HEK293T (cell line): Measurements from ENCODE around the gene PDE1A.

Experiments
- CTCF ChIA-PET: fragments of 350-600 bp; formaldehyde crosslinking; extraction: SDS; loops from one replicate; lab custom pipeline; 2021; ENCODE audit warnings: antibody characterized with exemption, inconsistent platforms; lab: Yijun Ruan, JAX
- POLR2A ChIA-PET: fragments of 350-600 bp; formaldehyde crosslinking; extraction: SDS; loops from one replicate; lab custom pipeline; 2020; ENCODE audit warnings: antibody characterized with exemption, inconsistent platforms; lab: Yijun Ruan, JAX
- DNase-seq: peaks from one replicate; pipeline ENCODE4 v3.0.0; 2012; ENCODE audit warnings: mixed read lengths; ENCODE audit errors: extremely low spot score
- ARNT ChIP-seq: fragments of 450-650 bp; IDR thresholded peaks from 2 replicates; pipeline ENCODE4 v1.6.1; 2017; ENCODE audit warnings: mild to moderate bottlenecking
- BHLHE40 ChIP-seq: fragments of 450-650 bp; IDR thresholded peaks from 2 replicates; pipeline ENCODE4 v1.6.1; 2016; ENCODE audit warnings: mild to moderate bottlenecking, moderate library complexity, borderline replicate concordance
- CTBP1 ChIP-seq: fragments of 450-650 bp; IDR thresholded peaks from 2 replicates; pipeline ENCODE4 v1.6.1; 2016; ENCODE audit warnings: borderline replicate concordance
- ELF4 ChIP-seq: fragments of 450-650 bp; IDR thresholded peaks from 2 replicates; pipeline ENCODE4 v1.6.1; 2017; ENCODE audit warnings: antibody characterized with exemption
- FOXA1 ChIP-seq: fragments of 450-650 bp; IDR thresholded peaks from 2 replicates; pipeline ENCODE4 v1.6.1; 2016; ENCODE audit warnings: mild to moderate bottlenecking
- FOXK2 ChIP-seq: fragments of 450-650 bp; IDR thresholded peaks from 2 replicates; pipeline ENCODE4 v1.6.1; 2016; ENCODE audit warnings: mild to moderate bottlenecking
- FOXM1 ChIP-seq: fragments of 450-650 bp; IDR thresholded peaks from 2 replicates; pipeline ENCODE4 v1.6.1; 2017; ENCODE audit warnings: mild to moderate bottlenecking, borderline replicate concordance
- HDGF ChIP-seq: fragments of 450-650 bp; IDR thresholded peaks from 2 replicates; pipeline ENCODE4 v1.6.1; 2017; ENCODE audit warnings: antibody characterized with exemption, borderline replicate concordance
- L3MBTL2 ChIP-seq: fragments of 450-650 bp; conservative IDR thresholded peaks from 2 replicates; pipeline ENCODE4 v1.6.1; 2016; ENCODE audit warnings: mild to moderate bottlenecking
- LEF1 ChIP-seq: fragments of 450-650 bp; IDR thresholded peaks from 2 replicates; pipeline ENCODE4 v1.6.1; 2017; ENCODE audit warnings: mild to moderate bottlenecking, borderline replicate concordance
- NFRKB ChIP-seq: fragments of 450-650 bp; IDR thresholded peaks from 2 replicates; pipeline ENCODE4 v1.6.1; 2016; ENCODE audit warnings: mild to moderate bottlenecking, moderate library complexity
- SP1 ChIP-seq: fragments of 450-650 bp; IDR thresholded peaks from 2 replicates; pipeline ENCODE4 v1.6.1; 2017
- SUZ12 ChIP-seq: fragments of 450-650 bp; IDR thresholded peaks from 2 replicates; pipeline ENCODE4 v1.6.1; 2016; ENCODE audit warnings: mild to moderate bottlenecking
- TARDBP ChIP-seq: fragments of 450-650 bp; IDR thresholded peaks from 2 replicates; pipeline ENCODE4 v1.6.1; 2016
- ZNF384 ChIP-seq: fragments of 450-650 bp; IDR thresholded peaks from 2 replicates; pipeline ENCODE4 v1.6.1; 2016
- TF ChIP-seq, protein P1 (sequence below): fragments of 450-650 bp; IDR thresholded peaks from 2 replicates; pipeline ENCODE4 v1.6.1; 2016

Gene PDE1A

DNA sequence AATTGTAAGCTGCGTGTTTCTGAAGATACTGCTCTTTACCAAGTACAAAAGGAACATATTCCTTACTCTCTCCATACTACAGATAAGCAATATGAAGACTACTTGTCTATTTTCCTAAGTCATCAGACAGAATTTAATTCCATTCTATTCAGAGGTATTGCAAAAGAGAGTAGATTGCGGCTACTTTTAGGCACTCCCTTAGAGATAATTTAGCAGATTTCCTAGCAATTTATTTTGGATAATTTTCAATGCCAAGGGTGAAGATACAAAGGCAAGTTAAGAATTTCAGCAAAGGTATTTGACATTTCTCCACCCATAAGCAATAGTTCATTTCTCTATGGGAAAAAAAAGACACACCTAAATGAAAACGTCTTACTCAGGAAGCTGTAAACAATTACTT is 161.1 kb downstream of the PDE1A start:
- TF ChIP-seq ELF4 (no peak), NFRKB (no peak), CTBP1 (no peak), SUZ12 (no peak), ZNF384 (no peak), ARNT (no peak), BHLHE40 (no peak)
- TF ChIP-seq, protein P1, sequence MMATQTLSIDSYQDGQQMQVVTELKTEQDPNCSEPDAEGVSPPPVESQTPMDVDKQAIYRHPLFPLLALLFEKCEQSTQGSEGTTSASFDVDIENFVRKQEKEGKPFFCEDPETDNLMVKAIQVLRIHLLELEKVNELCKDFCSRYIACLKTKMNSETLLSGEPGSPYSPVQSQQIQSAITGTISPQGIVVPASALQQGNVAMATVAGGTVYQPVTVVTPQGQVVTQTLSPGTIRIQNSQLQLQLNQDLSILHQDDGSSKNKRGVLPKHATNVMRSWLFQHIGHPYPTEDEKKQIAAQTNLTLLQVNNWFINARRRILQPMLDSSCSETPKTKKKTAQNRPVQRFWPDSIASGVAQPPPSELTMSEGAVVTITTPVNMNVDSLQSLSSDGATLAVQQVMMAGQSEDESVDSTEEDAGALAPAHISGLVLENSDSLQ: no peak
- POLR2A ChIA-PET: no interaction called here
- CTCF ChIA-PET: interaction anchor here (0.8 kb wide), 1 partner anchor 378 kb away, joined by 3 read pairs; no protein-coding TSS in a partner anchor
- DNase-seq: no peak

DNA sequence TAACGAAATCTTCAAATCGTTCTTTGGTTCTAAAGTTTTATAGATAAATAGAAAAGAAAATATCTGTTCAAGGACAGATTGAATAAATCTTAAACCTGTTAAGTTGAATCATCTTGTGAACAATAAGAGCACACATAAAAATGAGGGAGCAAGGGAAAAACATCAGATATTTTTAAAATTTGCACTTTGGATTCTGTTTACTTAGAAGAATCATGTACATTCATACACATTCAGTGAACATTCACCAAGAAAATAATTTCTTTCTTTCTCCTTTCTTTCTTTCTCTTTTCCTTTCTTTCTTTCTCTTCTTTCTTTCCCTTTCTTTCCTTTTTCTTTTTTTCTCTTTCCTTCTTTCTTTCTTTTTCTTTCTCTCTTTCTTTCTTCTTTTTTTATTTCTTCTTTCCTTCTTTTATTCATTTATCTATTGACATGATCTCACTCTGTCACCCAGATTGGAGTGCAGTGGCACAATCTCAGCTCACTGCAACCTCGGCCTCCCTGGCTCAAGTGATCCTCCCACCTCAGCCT is 164.9 kb downstream of the PDE1A start:
- DNase-seq: no peak
- ChIA-PET CTCF (no interaction called here), POLR2A (no interaction called here)
- TF ChIP-seq, protein P1: no peak
- TF ChIP-seq FOXK2 (no peak), ELF4 (no peak), CTBP1 (no peak), LEF1 (no peak), FOXM1 (no peak), SP1 (no peak), L3MBTL2 (no peak)

DNA sequence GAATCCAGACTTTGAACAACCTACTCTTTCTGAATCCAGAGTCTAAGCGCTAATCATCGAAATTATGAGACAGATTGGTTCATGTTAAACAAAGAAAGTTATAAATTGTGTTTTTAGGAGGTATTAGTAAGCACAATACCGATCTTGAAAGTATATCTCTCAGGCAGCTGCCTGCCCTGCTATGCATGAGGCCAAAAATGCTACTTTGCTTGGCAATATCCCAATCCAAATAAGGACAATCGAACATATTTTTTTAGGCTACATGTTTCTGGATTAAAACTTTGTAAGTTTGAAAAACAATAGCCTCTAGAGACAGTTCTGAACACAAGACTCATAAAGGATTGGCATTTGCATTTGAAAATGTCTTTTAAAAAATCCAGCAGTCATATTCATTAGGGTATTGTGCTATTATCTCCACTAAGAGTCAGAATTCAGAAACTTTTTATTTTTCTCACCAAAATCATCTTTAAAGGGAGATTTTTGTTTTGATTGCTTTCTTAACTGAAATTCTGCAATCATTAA is 167.1 kb downstream of the PDE1A start:
- POLR2A ChIA-PET: no interaction called here
- CTCF ChIA-PET: no interaction called here
- no peak for DNase-seq
- no peak for TF ChIP-seq FOXA1
- no peak for TF ChIP-seq ELF4
- TF ChIP-seq SP1: no peak
- TF ChIP-seq HDGF: no peak
- no peak for TF ChIP-seq CTBP1
- TF ChIP-seq LEF1: no peak
- no peak for TF ChIP-seq FOXM1
- TF ChIP-seq, protein P1: no peak
- no peak for TF ChIP-seq ZNF384
- no peak for TF ChIP-seq FOXK2
- TF ChIP-seq SUZ12: no peak
- no peak for TF ChIP-seq NFRKB
- TF ChIP-seq TARDBP: no peak
- no peak for TF ChIP-seq BHLHE40

DNA sequence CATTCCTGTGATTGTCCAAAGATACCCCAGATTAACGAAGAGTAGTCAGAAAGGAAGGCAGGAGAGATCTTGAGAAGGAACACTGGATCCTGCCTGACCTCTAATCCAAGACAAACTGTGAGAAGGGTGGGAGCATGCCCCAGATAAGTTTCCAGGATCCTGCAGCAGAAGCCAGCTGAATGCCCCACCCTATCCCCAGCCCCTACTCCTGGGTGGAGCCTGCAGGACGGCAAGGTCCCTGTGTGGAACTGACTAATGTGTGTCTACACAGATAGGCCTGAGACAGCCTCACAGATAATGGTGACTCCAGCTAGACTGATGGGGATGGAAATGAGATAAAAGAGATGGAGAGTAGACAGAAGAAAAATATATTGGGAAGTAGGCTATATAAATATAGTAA is 174.3 kb downstream of the PDE1A start:
- CTCF ChIA-PET: no interaction called here
- TF ChIP-seq SP1 (no peak), FOXM1 (no peak), CTBP1 (no peak), ZNF384 (no peak), LEF1 (no peak), NFRKB (no peak), ELF4 (no peak), TARDBP (no peak), HDGF (no peak), L3MBTL2 (no peak), SUZ12 (no peak), BHLHE40 (no peak), FOXK2 (no peak), FOXA1 (no peak), ARNT (no peak)
- TF ChIP-seq, protein P1: no peak
- POLR2A ChIA-PET: no interaction called here
- no peak for DNase-seq

DNA sequence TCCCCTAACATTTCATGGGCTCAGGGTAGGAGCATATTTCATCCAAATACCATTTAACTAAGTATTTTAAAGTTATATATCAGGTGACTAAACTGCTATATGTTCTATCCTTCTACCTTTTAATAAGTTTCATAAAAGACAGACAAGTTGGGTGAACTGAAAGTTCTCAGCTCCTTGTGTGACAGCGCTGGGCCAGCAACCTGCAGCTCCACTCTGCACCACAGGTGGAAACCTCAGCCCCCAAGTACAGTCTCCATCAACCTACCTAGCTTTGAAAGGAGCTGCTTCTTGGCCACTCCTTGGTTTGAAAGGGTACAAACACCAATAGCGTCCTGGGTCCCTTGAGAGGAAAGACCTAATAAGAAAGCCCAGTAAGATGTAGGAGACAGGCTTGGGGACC is 177.9 kb downstream of the PDE1A start:
- DNase-seq: no peak
- TF ChIP-seq FOXK2 (no peak), L3MBTL2 (no peak)
- POLR2A ChIA-PET: no interaction called here
- CTCF ChIA-PET: no interaction called here

DNA sequence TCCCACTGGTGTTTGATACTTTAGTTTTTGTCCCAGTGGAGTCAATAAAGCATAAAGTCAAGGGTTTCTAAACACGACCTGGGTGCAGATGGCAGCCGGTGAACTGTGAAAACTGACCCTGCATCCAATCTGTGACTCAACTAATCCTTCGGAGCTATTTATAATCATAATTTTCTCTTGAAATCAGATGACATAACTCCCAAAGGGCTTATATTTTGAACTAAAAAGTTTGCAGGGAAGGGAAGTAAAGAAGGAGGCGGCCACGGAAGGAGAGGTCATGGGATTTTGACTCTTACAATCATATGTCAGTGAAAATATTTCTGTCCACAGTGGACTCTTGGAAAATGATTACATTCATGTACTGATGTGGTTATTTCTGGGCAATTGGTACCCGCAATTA is 178.5 kb downstream of the PDE1A start:
- CTCF ChIA-PET: no interaction called here
- no peak for TF ChIP-seq CTBP1
- DNase-seq: no peak
- POLR2A ChIA-PET: no interaction called here
